Left lung (tissue), 10 donors: ENCODE measurements around the gene RAX. TPM values are rescaled to one million over a fixed set of nuclear protein-coding genes. Genes with fewer than 3 reads are reported as not detected.

Source experiments
- ATAC-seq: fragments of 200-7000 bp; cut with Tn5 transposase; one replicate; pipeline ENCODE4 v1.9.1; 2020; ENCODE audit warnings: moderate library complexity
- DNase-seq, 4 donors: peaks; one replicate each; pipeline ENCODE4 v3.0.0-alpha.2; 2013 to 2020
- H3K27ac ChIP-seq, 2 donors: fragments of 200-600 bp; sonication (generic) in 1 of 2; one replicate each; pipeline versions ENCODE4 v1.5.0 to v1.8.0; 2020 to 2021
- H3K27me3 ChIP-seq, 2 donors: fragments of 200-600 bp; sonication (generic) in 1 of 2; one replicate each; pipeline versions ENCODE4 v1.5.0 to v1.8.0; 2020 to 2021
- H3K36me3 ChIP-seq, 2 donors: fragments of 200-600 bp; sonication (generic) in 1 of 2; one replicate each; pipeline versions ENCODE4 v1.5.0 to v1.8.0; 2020 to 2021
- H3K4me1 ChIP-seq, 2 donors: fragments of 200-600 bp; one replicate each; pipeline ENCODE4 v1.8.0; 2021
- H3K4me3 ChIP-seq, 2 donors: fragments of 200-600 bp; sonication (generic) in 1 of 2; one replicate each; pipeline versions ENCODE4 v1.5.0 to v1.8.0; 2020 to 2021; ENCODE audit warnings: mild to moderate bottlenecking in 1 of 2
- H3K9me3 ChIP-seq, 2 donors: fragments of 200-600 bp; sonication (generic) in 1 of 2; one replicate each; pipeline versions ENCODE4 v1.5.0 to v1.8.0; 2020 to 2021
- CTCF ChIP-seq, 2 donors: fragments of 200-600 bp; sonication (generic) in 1 of 2; IDR thresholded peaks; one replicate each; pipeline versions ENCODE4 v1.5.0 to v1.8.0; 2021; ENCODE audit warnings: antibody characterized with exemption in 2 of 2
- intact Hi-C, 2 donors: fragments of 100-400 bp; cut with DNase I; formaldehyde crosslinking; loops; one replicate each; pipeline versions ENCODE4 v1.11.2 to v1.14.2; 2022
- polyA plus RNA-seq, 6 donors: library from polyadenylated mRNA; unstranded; fragments of 120-200 nt; gene quantifications; one replicate each; pipeline ENCODE4 v1.2.1, GENCODE V29; 2013; ENCODE audit not compliant: insufficient read length in 6 of 6
- total RNA-seq, 2 donors: library from RNA; stranded (reverse); fragmentation: NEBNext Ultra II Directional; extraction: Animal tissue kit (Norgen Biotek cat#: 25700); gene quantifications; one replicate each; pipeline ENCODE4 v1.2.1, GENCODE V29; 2021
- donor health status: DM: no; HTN: yes; CAD: no.
- donor health status: DM: no; HTN: no; CAD: no.

RAX gene
- total and polyA plus RNA-seq, 8 donors = not detected

- Histone ChIP-seq H3K4me3 (no peak overlapping the region), H3K27me3 (peaks cover 0 to 18% of the 10 kb centered on the region in 2 donors), H3K36me3 (no peaks in the 10 kb centered on the region), H3K4me1 (no peaks in the 10 kb centered on the region), H3K27ac (no peak overlapping the region), H3K9me3 (no peaks in the 10 kb centered on the region)
- ATAC-seq (no peak), DNase-seq (no peak)
- intact Hi-C loops = no loop called here
- no peak for TF ChIP-seq CTCF (IDR thresholded peaks at IDR 0.05)
Measured at GRCh38 chr18:59229191-59229590, 44.1 kb downstream of the RAX start.

- DNase-seq = no peak
- Histone ChIP-seq H3K4me1 (no peaks in the 10 kb centered on the region), H3K27ac (no peak overlapping the region), H3K36me3 (no peaks in the 10 kb centered on the region), H3K4me3 (no peak overlapping the region), H3K27me3 (peaks cover 0 to 24% of the 10 kb centered on the region in 2 donors), H3K9me3 (no peaks in the 10 kb centered on the region)
- no peak for ATAC-seq
- intact Hi-C loops = no loop called here
- no peak for TF ChIP-seq CTCF (IDR thresholded peaks at IDR 0.05)
Measured at GRCh38 chr18:59228351-59228750, 44.9 kb downstream of the RAX start.

- peaks cover 46 to 64% of the 10 kb centered on the region in 2 donors for H3K27me3 ChIP-seq
- H3K4me3 ChIP-seq = no peak overlapping the region
- no peaks in the 10 kb centered on the region for H3K9me3 ChIP-seq
- DNase-seq = no peak
- intact Hi-C loops = no loop called here
- H3K36me3 ChIP-seq = no peaks in the 10 kb centered on the region
- no peak overlapping the region for H3K27ac ChIP-seq
- no peaks in the 10 kb centered on the region for H3K4me1 ChIP-seq
- ATAC-seq = no peak
- no peak for TF ChIP-seq CTCF (IDR thresholded peaks at IDR 0.05)
Measured at GRCh38 chr18:59222341-59222740, 50.9 kb downstream of the RAX start.

- Histone ChIP-seq H3K9me3 (no peaks in the 10 kb centered on the region), H3K27me3 (peaks cover 46 to 69% of the 10 kb centered on the region in 2 donors), H3K4me3 (no peak overlapping the region), H3K4me1 (no peaks in the 10 kb centered on the region), H3K27ac (no peak overlapping the region), H3K36me3 (no peaks in the 10 kb centered on the region)
- no peak for TF ChIP-seq CTCF (IDR thresholded peaks at IDR 0.05)
- intact Hi-C loops = no loop called here
- no peak for ATAC-seq
- DNase-seq = peak in 1 of 4 donors; percentile 59
Measured at GRCh38 chr18:59220784-59221765, 52.2 kb downstream of the RAX start.

GRCh38 chr18:59220164-59220783 is 53.0 kb downstream of the RAX start:
- DNase-seq = peak in 2 of 4 donors; percentile 21 to 57

More at GRCh38 chr18:59220164-59220783, 53.0 kb downstream of the RAX start:
- Histone ChIP-seq H3K9me3 (no peaks in the 10 kb centered on the region), H3K27ac (no peak overlapping the region), H3K4me1 (no peaks in the 10 kb centered on the region), H3K36me3 (no peaks in the 10 kb centered on the region), H3K4me3 (no peak overlapping the region), H3K27me3 (peaks cover 46 to 69% of the 10 kb centered on the region in 2 donors)
- no peak for TF ChIP-seq CTCF (IDR thresholded peaks at IDR 0.05)
- intact Hi-C loops = no loop called here
- ATAC-seq = no peak
